Nephron progenitor cell (in vitro differentiated cells): ENCODE measurements around the gene CFAP73.

Experiments
- DNase-seq: peaks from one replicate; pipeline ENCODE4 v3.0.0; 2021
- H3K27ac Mint-ChIP-seq: 2 replicates; pipeline ENCODE4 v1.8.0; 2021; ENCODE audit warnings: mild to moderate bottlenecking, moderate library complexity, mixed read lengths
- H3K27me3 Mint-ChIP-seq: 2 replicates; pipeline ENCODE4 v1.8.0; 2021; ENCODE audit warnings: mild to moderate bottlenecking, low read depth, mixed read lengths; ENCODE audit not compliant: poor library complexity
- H3K36me3 Mint-ChIP-seq: 2 replicates; pipeline ENCODE4 v1.8.0; 2021; ENCODE audit warnings: low read depth, mixed read lengths
- H3K4me1 Mint-ChIP-seq: 2 replicates; pipeline ENCODE4 v1.8.0; 2021; ENCODE audit warnings: mixed read lengths
- H3K4me3 Mint-ChIP-seq: 2 replicates; pipeline ENCODE4 v1.8.0; 2021; ENCODE audit warnings: mild to moderate bottlenecking, moderate library complexity, mixed read lengths
- H3K9me3 Mint-ChIP-seq: 2 replicates; pipeline ENCODE4 v1.8.0; 2021; ENCODE audit warnings: mild to moderate bottlenecking, moderate library complexity, mixed read lengths
- TF ChIP-seq, protein P1 (sequence below): fragments of 200-600 bp; sonication (generic); IDR thresholded peaks from 2 replicates; pipeline ENCODE4 v1.5.0; 2021; ENCODE audit warnings: antibody characterized with exemption

Gene CFAP73

DNA sequence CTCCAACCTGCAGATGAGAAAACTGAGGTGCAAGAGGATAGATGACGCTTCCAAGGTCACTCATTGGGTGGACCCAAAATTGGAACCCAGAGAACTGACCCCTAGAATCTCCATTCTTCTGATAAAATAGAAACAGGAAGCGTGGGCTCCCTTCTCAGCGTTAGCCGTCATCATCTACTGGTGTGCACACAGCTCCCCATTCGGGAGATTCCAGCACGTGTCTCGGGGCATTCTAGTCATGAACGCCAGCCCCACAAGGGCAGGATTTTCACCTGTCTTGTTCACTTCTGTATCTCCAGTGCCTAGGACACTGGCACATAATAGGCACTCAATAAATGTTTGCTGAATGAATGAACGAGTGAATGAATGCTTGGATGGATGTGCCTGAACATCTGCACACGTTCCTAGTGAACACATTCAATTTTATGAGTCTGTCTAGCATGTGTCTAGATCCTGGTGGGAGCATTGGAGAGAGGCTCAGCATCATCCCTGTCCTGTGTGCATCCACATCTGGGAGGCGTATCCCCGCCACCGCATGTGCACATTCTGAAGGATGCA, 44.5 kb upstream of the CFAP73 start:
- Mint-ChIP-seq H3K27me3 (peaks cover 62% of the 10 kb centered on the region), H3K36me3 (no peaks in the 10 kb centered on the region), H3K4me1 (no peaks in the 10 kb centered on the region), H3K4me3 (no peak overlapping the region), H3K9me3 (no peaks in the 10 kb centered on the region), H3K27ac (no peak overlapping the region)
- TF ChIP-seq, protein P1, sequence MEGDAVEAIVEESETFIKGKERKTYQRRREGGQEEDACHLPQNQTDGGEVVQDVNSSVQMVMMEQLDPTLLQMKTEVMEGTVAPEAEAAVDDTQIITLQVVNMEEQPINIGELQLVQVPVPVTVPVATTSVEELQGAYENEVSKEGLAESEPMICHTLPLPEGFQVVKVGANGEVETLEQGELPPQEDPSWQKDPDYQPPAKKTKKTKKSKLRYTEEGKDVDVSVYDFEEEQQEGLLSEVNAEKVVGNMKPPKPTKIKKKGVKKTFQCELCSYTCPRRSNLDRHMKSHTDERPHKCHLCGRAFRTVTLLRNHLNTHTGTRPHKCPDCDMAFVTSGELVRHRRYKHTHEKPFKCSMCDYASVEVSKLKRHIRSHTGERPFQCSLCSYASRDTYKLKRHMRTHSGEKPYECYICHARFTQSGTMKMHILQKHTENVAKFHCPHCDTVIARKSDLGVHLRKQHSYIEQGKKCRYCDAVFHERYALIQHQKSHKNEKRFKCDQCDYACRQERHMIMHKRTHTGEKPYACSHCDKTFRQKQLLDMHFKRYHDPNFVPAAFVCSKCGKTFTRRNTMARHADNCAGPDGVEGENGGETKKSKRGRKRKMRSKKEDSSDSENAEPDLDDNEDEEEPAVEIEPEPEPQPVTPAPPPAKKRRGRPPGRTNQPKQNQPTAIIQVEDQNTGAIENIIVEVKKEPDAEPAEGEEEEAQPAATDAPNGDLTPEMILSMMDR, result no peak
- no peak for DNase-seq

DNA sequence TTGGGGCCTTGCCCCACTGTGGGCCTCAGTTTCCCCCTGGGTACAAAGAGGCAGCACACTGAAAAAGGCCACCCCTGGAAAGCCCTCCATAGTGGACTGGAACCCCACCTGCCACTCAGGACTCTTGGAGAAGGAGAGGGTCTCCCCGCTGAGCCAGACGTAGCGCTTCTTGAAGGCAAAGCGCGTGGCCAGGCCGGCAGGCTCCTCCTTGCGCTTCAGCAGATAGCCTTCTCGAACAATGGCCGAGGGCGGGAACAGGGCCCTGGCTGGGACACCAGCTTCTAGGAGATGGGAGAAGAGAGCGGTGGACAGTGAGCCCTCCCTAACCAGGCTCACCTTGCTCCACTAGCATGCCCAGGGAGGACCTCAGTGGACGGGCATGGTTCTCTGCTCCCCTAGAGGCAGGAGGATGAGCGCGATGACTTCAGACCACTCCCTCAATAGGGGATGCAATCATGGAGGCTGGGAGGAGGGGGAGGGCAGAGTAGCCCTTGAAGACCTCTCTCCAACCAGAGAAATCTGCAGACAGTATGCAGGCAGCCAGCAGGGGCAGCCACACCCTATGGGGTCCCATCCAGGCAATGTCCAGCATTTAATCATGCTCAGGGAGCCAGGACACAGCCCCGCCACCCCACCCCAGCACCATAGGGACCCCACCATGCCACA, 43.8 kb upstream of the CFAP73 start:
- H3K9me3 Mint-ChIP-seq, result no peaks in the 10 kb centered on the region
- H3K27me3 Mint-ChIP-seq, result peaks cover 65% of the 10 kb centered on the region
- no peak overlapping the region for H3K27ac Mint-ChIP-seq
- DNase-seq, result no peak
- H3K4me1 Mint-ChIP-seq, result no peaks in the 10 kb centered on the region
- no peak overlapping the region for H3K4me3 Mint-ChIP-seq
- no peaks in the 10 kb centered on the region for H3K36me3 Mint-ChIP-seq
- TF ChIP-seq, protein P1, result no peak

DNA sequence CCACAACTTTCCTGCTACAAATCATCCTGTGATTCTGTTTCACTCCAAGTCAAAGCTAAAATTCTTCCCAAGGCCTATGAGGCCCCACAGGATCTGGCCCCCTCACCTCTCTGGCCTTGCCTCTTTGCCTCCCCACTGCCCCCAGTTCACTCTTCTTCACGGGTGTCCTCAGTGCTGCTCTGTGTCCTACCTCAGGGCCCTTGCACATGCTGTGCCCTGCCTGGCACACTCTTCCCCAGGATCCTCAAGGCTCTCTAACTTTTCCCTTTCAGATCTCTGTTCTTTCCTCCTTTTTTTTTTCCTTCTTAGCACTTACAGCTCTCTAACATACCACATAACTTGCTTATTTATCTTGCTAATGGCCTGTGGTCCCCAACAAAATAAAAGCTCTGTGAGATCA, 43.2 kb upstream of the CFAP73 start:
- no peak overlapping the region for H3K4me3 Mint-ChIP-seq
- DNase-seq, result no peak
- TF ChIP-seq, protein P1, result no peak
- no peaks in the 10 kb centered on the region for H3K36me3 Mint-ChIP-seq
- no peak overlapping the region for H3K27ac Mint-ChIP-seq
- no peaks in the 10 kb centered on the region for H3K4me1 Mint-ChIP-seq
- no peaks in the 10 kb centered on the region for H3K9me3 Mint-ChIP-seq
- peaks cover 65% of the 10 kb centered on the region for H3K27me3 Mint-ChIP-seq

DNA sequence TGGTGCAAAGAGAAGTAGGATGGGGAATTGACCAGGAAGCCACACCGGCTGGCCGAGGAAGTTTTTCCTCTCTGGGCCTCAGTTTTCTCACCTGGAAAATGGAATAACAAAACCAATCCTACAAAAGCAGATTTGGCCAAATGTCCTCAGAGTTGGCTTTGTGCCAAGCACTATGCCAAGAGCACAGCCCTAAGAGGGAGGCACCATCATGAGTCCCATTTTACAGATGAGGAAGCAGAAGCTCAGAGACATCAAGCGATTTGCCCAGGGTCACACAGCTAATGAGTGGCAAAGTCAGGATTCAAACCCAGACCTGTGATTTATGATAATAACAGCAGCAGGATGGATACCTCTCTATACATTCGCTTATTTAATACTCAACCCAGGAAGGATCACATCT, 41.2 kb upstream of the CFAP73 start:
- Mint-ChIP-seq H3K4me1 (no peaks in the 10 kb centered on the region), H3K4me3 (no peak overlapping the region), H3K9me3 (no peaks in the 10 kb centered on the region), H3K27ac (no peak overlapping the region), H3K27me3 (peaks cover 53% of the 10 kb centered on the region), H3K36me3 (no peaks in the 10 kb centered on the region)
- TF ChIP-seq, protein P1, result no peak
- no peak for DNase-seq

DNA sequence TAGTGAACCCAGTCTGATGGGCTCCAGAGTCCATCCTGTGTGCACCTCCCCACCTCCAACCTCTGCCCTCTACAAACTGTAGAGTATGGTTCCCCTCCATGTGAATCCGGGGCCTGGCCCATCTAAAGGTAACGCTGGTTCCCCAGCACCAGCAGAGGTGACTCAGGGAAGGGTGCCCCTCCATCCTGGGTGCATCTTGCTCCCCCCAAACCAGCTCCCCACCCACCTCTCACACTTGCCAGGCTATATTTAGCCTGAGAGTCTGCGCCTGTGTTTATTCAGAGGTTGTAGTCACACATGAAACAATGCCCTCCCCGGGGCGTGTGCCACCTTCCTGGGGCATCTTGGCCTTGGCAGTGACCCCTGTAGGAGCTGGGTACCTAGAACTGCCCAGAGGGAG, 40.2 kb upstream of the CFAP73 start:
- Mint-ChIP-seq H3K4me1 (peaks cover 3% of the 10 kb centered on the region), H3K9me3 (no peaks in the 10 kb centered on the region), H3K4me3 (no peak overlapping the region), H3K36me3 (no peaks in the 10 kb centered on the region), H3K27me3 (peaks cover 43% of the 10 kb centered on the region), H3K27ac (no peak overlapping the region)
- TF ChIP-seq, protein P1, result no peak
- DNase-seq, result no peak
